GM19438 (cell line): ENCODE measurements around the gene HK1.
"Not testable (repeated sequence)": the region's sequence is repeated elsewhere in the genome, so short reads cannot be mapped to it uniquely, and the experiment has no call there.

Source experiments
- ATAC-seq: cut with Tn5 transposase; IDR thresholded peaks from one replicate; pipeline ENCODE4 v1.9.1; 2021; ENCODE audit warnings: low read depth; ENCODE audit not compliant: unreplicated experiment

HK1 gene

GRCh38 chr10:69253171-69253570 is 25.1 kb upstream of the HK1 start:
- no peak for ATAC-seq

- no peak for ATAC-seq
Observed at GRCh38 chr10:69254877-69255276, 23.4 kb upstream of the HK1 start.

DNA sequence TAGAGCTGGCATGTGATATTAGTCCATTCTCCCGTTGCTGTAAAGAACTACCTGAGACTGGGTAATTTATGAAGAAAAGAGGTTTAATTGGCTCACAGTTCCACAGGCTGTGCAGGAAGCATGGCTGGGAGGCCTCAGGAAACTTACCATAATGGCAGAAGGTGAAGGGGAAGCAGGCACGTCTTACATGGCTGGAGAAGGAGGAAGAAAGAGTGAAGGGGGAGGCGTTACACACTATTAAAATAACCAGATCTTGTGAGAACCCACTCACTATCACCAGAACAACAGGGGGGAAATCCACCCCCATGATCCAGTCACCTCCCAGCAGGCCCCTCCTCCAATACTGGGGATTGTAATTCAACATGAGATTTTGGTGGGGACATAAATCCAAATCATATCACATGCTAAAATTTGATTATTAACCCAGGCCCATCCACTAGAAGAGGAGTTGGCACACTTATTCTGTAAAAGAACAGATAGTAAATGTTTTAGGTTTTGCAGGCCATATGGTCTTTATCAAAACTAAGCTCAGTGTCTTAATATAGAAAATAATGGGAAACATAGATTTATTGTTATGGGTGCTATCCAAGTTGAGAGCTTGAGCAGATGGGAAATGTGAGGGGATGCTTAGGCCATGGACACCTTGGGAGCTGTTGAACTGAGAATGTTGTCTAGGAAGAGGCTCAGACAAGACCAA is 18.6 kb upstream of the HK1 start:
- no peak for ATAC-seq

GRCh38 chr10:69261184-69261583 is 17.1 kb upstream of the HK1 start:
- ATAC-seq: no peak

DNA sequence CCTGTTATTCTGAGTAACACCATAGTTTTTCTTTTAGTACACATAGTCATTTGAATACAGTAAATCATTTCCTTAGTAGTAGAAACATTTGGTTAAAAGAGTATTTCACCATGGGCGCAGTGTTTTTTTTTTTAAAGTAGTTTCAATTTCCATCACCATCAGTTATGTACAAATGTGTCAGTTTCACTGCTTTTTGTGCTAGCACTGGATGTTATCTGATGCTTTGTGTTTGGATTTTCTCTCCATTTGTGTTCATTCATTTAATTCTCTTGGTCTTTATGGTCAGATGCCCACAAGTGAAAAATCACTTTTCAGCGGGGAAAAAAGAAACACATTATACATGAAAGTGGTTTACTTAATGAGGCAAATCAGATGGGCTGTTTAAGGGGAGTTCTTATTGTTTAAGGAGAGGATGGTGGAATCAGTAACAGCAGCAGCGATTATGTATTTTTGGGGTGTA is 16.0 kb upstream of the HK1 start:
- ATAC-seq: no peak

GRCh38 chr10:69265521-69265920 is 12.8 kb upstream of the HK1 start:
- no peak for ATAC-seq

DNA sequence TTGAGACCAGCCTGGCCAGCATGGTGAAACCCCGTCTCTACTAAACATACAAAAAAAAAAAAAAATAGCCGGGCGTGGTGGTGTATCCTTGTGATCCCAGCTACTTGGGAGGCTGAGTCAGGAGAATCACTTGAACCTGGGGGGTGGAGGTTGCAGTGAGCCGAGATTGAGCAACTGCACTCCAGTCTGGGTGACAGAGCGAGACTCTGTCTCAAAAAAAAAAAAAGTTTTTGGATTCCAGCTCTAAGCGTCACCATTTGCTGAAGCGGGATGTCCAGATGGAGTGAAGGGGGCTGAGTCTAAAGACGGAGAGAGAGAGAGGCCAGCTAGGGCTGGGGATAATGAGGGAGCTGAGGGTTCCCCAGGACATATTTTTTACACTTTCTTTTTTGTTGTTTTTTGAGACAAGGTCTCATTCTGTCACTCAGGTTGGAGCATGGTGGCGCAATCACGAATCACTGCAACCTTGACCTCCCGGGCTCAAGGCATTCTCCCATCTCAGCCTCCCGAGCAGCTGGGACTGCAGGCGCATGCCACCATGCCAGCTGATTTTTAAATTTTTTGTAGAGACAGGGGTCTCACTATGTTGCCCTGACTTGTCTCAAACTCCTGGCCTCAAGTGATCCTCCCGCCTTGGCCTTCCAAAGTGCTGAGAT is 9.4 kb upstream of the HK1 start:
- no peak for ATAC-seq

DNA sequence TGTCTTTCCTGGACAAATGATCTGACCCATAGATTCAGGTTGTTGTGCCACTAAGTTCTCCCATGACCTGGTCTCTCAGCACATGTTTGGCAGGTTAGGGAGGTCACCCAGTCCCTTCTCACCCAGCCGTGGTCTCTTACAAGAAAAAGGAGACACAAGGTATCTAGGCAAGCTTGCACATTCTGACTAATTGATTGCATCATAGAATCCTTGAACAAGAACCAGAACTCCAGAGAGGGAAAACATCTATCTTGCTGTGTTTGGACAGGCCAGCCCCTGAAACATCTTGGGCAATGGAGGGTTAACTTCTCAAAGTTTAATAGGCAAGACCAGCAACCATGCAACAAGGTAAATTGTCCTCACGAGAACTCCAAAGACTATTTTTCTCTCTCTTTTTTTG is 8.5 kb upstream of the HK1 start:
- no peak for ATAC-seq

DNA sequence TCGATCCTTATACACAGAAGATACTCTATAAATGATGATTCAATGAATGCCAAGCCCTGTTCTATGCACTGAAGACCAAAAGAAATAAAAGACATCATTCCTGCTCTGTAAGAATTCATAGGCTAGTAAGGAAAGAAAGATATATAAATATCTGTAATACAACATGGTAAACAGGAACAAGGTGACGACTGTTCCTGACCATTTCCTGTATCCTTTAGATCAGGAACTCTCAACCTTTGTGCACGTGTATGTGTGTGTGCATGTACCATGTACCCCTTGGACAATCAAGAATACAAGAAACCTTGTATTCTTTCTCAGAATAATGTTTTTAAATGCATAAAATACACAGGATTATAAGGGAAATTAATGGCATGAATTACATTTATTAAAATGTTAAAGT is 7.3 kb upstream of the HK1 start:
- no peak for ATAC-seq

DNA sequence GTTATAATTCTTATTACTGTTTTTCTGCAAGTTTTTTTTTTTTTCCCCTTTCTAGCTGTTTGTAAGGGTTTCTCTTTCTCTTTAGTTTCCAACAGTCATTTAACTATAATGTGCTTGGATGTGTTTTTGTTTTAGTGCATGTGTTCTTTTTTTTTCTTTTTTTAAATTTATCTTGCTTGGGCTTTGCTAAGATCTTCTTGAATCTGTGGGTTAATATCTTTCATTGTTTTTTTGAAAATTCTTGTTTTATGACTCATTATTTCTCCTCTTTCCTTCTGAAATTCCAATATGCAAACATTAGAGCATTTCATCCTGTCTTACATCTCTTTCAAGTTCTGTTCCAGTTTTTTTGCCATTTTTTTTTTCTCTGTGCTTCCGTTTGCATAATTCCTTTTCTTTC is 5.7 kb upstream of the HK1 start:
- no peak for ATAC-seq

DNA sequence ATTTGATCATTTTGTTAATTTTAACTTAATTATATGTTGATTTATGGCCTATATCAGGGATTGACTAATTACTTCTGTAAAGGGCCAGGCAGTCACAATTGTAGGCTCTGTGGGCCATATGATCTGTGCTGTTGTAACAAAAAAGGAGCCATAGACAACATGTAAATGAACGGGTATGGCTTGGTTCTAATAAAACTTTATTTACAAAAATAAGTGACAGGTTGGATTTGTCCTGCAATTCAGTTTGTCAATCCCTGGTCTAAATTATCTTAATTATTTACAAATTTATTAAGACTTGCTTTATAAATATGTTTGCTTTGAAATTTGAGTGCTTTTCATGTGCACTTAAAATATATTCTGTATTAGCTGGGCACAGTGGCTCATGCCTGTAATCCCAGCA is 2.9 kb upstream of the HK1 start:
- ATAC-seq: no peak

DNA sequence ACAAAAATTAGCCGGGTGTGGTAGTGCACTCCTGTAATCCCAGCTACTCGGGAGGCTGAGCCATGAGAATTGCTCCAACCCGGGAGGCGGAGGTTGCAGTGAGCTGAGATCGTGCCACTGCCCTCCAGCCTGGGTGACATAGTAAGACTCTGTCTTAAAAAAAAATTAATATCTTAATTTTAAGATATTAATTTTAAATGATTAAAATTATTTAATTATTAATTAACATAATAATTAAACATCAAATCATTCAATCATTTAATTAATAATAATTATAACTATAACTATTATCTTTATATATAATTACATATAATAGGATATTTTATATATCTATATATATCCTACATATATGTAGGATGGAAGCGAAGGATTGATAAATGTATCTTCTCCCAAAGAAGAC is 1.8 kb upstream of the HK1 start:
- ATAC-seq: no peak

- ATAC-seq: no peak
Observed at GRCh38 chr10:69279110-69279509, 814 bp downstream of the HK1 start.

DNA sequence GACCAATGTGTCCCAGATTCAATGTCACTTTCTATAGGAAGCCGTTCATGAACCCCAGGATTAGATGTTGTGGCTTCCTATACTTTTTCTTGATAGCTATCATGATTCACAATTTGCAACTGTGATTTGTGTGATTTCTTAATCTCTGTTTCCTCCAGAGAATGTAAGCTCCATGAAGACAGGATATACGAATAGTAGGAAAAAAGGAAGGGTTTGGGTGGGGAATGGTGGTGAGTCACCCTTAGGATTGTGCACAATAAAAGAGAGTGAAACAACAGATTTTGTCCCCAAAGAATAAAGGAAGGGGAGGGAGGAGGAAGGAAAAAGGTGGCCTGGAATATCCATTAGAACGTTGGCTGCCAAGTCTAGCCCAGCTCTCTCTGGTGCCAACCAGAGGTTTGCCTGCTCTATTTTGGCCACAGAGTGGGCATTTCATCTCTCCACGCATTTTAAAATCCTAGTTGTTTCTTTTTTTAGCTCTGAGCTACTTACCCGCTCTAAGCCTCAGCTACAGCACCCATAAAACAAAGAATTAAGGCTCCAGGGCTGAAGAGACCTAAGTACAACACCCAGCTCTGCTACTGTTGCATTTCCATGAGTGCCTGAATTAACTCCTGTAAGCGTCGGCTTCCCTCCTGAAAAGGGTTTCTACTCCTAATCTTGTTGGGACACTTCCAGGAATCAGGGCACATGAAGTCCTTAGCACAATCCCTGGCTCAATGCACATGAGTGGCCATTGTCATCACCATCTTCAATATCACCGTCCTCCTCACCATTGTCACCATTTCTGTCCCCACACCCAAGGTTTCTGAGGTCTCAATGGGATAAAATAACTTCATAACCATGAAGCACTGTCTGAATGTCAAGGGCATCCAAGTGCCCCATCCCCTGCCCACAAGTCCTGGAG is 3.5 kb downstream of the HK1 start:
- no peak for ATAC-seq

GRCh38 chr10:69284402-69284801 is 6.1 kb downstream of the HK1 start:
- not testable (repeated sequence) for ATAC-seq

- no peak for ATAC-seq
Observed at GRCh38 chr10:69285699-69286098, 7.4 kb downstream of the HK1 start.

GRCh38 chr10:69287181-69287580 is 8.9 kb downstream of the HK1 start:
- no peak for ATAC-seq

DNA sequence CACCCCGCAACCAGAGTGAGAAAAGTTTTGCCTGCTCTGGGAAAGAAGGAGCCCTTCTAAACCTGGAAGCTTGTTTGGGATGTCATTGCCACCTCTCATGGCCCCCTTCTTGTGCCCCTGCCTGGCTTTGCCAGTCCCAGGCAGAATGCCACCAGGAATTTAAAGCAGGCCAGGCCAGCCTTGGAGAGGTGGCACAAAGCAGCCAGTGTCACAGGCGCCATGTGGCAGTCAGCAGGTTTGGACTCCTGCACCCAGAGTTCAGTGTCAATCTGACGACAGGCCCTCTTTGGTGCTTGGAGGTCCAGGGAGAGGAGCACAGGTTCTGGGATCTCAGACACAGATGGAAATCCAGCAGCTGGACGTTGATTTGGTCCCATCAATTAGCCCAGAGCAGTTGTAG is 12.7 kb downstream of the HK1 start:
- ATAC-seq: no peak

GRCh38 chr10:69292459-69292858 is 14.2 kb downstream of the HK1 start:
- no peak for ATAC-seq

DNA sequence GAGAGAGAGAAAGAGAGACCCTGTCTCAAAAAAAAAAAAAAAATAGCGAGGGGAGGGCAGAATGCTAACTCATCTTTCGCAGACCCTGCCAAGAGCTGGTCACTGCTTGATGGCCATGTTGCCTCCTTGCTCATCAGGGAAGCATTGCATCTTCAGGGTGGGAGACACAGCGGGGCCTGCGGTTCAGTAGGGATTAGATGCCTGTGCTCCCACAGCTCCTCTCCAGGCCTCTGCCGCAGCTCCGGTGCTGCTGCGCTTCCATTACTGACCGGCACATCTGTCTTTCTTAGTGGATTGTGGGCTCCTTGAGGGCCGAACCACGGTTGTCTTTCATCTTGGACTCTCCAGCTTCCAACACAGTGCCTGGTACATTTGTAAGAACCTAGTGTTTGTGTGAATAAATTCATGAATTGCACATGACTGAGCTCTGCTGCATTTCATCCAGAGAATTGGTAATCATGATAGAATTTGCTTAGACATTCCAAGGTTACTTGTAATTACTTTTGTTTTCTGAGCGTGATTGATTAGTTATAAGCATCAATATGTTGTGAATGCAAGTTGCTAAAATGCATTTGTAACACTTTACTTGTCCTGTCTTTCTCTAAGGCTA is 16.8 kb downstream of the HK1 start:
- ATAC-seq: no peak

DNA sequence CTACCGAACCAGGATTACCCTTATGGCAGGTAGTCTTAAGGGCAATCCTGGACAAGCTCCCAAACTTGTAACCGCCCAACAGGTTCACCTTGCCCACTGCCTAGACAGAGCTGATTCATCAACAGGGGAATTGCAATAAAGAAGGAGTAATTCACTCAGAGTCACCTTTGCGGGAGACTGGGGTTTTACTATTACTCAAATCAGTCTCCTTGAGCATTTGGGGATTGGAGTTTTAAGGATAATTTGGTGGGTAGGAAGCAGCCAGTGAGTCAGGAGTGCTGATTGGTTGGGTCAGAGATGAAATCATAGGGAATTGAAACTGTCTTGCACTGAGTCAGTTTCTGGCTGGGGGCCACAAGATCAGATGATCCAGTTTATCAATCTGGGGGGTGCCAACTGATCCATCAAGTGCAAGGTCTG is 25.3 kb downstream of the HK1 start:
- no peak for ATAC-seq
